ENCODE data around the gene MLKL.

Gene MLKL

DNA sequence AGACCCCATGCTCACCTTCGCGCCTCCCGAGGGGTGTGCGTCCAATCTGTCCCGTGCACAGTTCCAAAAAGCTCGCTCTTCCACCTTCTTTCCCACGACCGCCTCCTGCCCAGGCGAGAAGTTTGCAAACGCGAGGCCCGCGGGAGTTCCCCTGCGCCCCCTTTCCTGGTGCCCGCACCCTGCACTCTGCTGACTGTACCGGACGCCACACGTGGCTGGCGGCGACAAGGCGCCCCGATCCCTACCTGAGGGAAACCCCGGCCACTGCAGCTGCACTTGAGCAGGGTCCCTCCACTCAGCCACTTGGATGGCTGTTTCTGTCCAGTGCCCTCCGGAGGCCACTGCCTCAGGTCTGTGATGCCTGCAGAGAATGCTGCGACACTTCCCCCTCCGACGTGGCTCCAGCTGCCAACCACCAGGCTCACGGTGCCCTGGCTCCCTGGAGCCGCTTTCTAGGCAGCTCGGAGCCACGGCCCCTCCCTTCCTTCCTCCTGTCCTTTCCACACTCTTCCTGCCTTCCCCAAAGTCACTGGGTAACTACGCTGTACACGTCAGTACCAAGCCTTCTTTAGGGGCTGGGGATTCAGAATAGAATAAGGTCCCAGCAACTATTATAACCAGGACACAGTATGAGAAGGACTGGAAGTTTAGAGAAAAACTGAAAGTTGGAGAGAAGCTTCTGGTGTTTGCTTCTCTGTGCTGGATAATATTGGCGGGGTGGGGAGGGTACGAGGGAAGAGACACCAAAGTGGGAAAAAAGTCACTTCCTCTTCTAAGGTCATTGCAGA is at the start of gene MLKL:
TSS of gene MLKL (minus strand) at position 425 of the 788 bp plus-strand sequence. CDS start 5,105 bp downstream, outside the sequence.
- peak; percentile 11 to 33 (median 15) for DNase-seq

DNA sequence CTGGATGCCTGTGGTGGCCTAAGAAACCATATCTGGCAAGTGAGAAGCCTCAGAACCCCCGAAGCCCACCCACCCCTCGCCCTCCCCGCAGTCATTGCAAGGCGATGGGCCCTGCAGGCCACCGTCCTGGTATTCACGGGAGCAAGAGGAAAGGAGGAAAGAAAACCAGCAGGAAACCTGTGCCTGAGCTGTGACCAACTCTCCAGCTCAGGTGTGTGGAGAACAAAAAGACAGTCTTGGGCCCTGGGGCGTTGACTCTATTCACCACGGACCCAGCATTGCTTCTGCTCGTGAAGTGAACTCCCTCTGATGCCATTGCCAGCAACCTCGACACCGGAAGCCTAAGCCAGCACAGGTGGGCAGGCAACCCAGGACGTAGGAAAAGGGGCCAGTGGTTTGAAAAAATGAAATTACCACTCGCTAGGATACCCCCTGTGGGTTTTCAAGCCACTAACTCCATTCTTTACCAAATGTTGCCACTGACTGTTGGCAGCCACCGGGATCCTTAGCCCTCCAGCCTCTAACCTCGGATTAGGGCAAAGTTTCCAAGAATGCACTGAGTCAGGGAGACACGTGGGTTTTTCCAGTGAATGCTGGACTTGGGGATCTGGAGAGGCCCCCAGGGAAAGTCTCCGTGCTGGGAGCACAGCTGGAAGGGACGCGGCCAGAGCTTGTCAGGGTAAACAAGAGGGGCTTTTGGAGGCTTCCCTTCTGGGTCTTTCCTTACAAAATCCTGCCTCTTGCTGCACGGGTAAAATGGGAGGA is 48.8 kb upstream of the MLKL start:
- DNase-seq, result no peak

DNA sequence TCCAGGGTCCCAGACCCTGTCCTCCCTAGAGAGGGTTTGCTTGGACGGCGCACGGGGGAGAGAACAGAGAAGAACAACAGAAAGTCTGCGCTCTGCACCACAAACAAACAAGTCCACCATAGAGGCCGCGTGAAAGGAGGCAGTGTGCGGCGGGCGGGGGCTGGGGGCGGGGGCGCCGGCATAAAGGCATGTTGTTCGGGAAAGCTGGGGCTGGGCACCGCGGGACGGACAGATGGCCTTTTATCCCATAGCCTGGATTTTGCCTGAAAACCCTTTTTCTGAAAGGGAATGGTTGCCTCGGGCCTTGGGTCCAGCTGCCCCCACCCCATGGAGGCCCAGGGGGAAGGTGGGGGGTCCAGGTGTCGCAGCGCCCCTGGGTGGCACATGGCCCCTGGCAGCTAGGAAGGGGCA is 48.0 kb upstream of the MLKL start:
- no peak for DNase-seq

DNA sequence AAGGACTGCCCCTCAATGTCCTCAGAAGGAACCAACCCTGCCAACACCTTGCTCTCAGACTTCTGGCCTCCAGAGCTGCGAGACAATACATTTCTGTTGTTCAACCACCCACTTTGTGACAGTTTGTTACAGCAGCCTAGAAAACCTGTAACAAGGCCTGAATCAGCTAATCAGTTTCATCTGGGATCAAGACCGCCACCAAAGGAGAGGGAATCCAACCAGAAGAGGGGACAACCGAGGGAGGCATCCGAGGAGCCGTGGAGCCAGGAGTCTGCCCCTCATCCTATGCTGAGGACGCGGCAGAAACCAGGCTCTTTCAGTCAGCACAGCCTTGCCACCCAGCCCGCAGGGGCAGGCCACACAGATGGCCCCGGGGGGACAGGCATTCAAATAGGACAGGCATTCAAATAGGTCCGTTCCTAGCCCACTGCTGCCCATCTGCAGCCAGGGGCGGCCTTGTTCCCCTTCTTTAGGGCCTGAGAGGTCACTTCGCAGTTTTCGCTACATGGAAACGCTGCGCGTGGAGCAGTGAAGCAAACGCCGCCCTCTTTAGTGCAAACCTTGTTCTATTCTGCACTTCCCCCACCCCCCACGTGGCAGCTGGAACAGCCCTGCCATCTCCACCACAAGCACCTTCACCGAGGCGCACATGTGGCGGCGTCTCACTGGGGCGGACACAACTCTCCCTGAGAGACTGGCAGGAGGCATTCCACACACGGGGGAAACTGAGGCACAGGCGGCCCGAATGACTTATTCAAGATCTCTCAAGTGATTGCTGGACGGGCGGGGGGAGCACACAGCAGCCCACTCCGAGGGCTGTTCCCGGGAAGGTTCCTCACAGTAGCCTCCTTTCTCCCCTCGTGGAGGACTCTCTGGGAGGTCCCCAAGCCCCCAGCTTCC is 47.3 kb upstream of the MLKL start:
- no peak for DNase-seq

GRCh38 chr16:74745926-74746325 is 45.3 kb upstream of the MLKL start:
- no peak for DNase-seq

- DNase-seq, result no peak
Observed at GRCh38 chr16:74745109-74745615, 44.5 kb upstream of the MLKL start.

- no peak for DNase-seq
Observed at GRCh38 chr16:74744566-74744965, 43.9 kb upstream of the MLKL start.

- no peak for DNase-seq
Observed at GRCh38 chr16:74743668-74744299, 43.1 kb upstream of the MLKL start.

GRCh38 chr16:74743045-74743667 is 42.5 kb upstream of the MLKL start:
- DNase-seq, result no peak

DNA sequence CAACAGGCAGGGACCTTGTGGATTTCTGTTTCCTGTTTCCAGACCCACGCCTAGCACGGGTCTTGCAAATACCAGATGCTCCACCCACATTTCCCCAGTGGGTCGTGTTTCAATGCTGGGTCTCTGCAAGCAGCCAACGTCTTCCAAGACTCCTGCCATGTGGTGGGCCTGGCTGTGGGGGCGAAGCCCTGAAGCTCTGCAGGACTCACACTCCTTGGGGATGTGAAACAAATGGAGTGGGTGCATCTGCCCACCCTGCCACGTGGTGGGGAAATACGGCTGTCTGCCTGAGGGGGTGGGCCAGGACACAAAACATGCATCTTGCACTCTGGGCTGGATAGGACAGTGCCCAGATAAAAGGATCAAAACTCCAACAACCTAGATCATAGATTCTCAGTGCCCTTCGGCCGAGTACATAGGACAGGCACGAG is 41.4 kb upstream of the MLKL start:
- DNase-seq, result no peak

- no peak for DNase-seq
Observed at GRCh38 chr16:74740795-74741304, 40.2 kb upstream of the MLKL start.

- no peak for DNase-seq
Observed at GRCh38 chr16:74739275-74739674, 38.6 kb upstream of the MLKL start.

GRCh38 chr16:74738816-74739215 is 38.2 kb upstream of the MLKL start:
- no peak for DNase-seq

DNA sequence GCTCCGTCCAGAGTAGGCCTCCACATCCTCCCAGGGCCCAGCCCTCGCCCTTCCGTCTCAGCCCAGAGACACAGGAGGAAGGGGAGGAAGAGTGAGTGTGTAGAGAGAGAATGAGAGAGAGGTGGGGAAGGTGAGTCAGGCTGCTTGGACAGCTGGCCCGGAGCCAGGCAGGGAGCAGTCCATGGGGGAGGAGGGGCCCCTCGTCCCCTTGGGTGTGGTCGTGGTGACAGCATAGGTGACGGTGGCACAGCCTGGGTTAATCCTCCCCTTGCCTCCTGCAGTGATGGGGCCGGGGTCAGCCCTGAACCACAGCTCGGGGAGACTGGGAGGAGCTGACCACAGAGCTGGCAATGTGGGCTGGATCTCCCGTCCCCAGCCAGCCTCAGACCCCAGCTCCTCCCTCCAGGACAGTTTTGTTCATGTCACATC is 37.5 kb upstream of the MLKL start:
- DNase-seq, result no peak

- no peak for DNase-seq
Observed at GRCh38 chr16:74737521-74737920, 36.9 kb upstream of the MLKL start.

- DNase-seq, result no peak
Observed at GRCh38 chr16:74736531-74737157, 36.0 kb upstream of the MLKL start.

GRCh38 chr16:74735554-74735953 is 34.9 kb upstream of the MLKL start:
- DNase-seq, result no peak

DNA sequence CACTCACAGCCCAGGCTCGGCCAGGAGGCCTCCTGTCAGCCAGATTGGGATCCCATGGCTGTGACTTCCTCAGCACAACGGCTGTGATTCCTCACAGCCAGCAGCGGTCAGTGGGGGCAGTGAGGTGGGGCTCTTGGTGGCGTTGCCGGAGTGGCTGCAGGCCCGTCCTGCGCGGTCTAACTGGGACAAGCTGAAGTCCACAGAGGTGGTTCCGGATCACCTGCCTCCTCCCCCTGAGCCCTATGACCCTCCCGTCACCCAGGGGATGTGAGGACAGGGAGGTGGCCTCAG is 34.4 kb upstream of the MLKL start:
- no peak for DNase-seq

GRCh38 chr16:74734361-74735161 is 33.9 kb upstream of the MLKL start:
- DNase-seq, result no peak

DNA sequence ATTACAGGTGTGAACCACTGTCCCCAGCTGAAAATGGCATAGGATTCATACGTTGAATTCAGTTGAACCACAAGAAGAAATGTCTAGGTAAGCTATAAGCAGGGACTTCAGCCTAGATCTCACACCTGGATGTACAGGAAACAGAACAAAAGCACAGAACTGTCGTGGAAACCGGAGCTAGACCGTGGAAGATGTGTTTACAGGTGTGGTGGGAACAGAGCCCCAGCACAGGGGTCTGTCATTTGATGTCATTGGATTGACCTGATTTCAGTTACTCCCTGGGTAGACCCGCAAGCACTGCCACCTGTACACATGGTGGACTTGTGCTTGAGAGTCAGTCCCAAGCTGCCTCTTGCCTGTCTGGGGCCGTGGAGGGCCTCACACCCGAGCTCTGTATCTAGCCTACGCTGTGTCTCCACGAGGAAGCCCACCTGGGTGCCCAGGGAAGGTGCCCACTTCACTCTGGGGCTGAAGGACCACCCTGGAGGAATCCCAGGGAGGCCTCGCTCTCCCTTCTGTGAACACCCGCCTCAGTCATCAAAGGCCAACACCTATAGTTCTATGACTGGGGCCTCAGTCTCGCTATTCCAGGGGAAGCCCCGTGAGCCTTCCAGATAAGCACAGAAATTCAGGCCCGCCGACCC is 32.2 kb upstream of the MLKL start:
- no peak for DNase-seq
